ENCODE measurements around the gene P2RX7.

Gene P2RX7

DNA sequence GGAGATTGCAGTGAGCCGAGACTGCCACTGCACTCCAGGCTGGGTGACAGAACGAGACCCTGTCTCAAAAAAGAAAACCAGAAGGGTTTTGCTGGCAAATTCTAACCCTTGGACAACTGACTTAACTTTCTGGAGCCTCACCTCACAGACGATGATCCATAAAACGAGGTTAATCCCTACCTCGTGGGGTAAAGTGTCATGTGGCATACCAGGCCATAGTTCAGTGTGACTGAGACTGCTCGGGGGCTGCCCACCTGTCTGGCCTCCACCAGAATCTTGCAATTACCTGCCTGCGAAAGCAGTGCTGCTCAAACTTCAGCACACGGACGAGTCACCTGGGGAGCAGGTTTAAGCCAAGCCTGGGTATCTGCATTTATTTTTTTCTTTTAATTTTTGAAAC lies 104.1 kb downstream of the P2RX7 start:
- H3K27ac ChIP-seq = no peak overlapping the region
- ChIA-PET CTCF (interaction anchor here (1.1 kb wide), 1 partner anchor 11 kb away, joined by 3 read pairs; no protein-coding TSS in a partner anchor), POLR2A (ENCODE audit: low non-redundant PET) (no interaction called here)
- TF ChIP-seq, protein P1, sequence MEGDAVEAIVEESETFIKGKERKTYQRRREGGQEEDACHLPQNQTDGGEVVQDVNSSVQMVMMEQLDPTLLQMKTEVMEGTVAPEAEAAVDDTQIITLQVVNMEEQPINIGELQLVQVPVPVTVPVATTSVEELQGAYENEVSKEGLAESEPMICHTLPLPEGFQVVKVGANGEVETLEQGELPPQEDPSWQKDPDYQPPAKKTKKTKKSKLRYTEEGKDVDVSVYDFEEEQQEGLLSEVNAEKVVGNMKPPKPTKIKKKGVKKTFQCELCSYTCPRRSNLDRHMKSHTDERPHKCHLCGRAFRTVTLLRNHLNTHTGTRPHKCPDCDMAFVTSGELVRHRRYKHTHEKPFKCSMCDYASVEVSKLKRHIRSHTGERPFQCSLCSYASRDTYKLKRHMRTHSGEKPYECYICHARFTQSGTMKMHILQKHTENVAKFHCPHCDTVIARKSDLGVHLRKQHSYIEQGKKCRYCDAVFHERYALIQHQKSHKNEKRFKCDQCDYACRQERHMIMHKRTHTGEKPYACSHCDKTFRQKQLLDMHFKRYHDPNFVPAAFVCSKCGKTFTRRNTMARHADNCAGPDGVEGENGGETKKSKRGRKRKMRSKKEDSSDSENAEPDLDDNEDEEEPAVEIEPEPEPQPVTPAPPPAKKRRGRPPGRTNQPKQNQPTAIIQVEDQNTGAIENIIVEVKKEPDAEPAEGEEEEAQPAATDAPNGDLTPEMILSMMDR (conservative IDR thresholded peaks at IDR 0.05; ENCODE audit: low read depth) = no peak
- no peak for DNase-seq (ENCODE audit: low spot score)

DNA sequence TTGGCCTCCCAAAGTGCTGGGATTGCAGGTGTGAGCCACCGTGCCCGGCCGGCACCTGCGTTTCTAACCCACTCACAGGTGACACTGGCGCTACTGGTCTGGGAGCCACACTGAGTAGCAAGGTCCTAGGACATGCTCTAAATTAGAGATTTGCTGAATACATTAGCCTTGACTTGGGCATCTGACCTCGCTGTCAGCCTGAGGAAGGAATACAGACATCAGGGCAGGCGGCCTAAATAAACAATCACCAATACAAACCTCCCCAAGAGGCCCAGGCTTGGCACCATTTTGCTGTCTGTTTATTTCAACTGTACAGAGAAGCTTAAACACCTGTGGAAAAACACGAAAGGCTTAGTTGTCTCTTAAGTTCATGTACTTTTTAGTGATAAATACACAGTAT lies 104.7 kb downstream of the P2RX7 start:
- no peak overlapping the region for H3K27ac ChIP-seq
- POLR2A ChIA-PET (ENCODE audit: low non-redundant PET) = no interaction called here
- CTCF ChIA-PET = interaction anchor here (0.6 kb wide), 1 partner anchor 665 kb away, joined by 3 read pairs; no protein-coding TSS in a partner anchor
- DNase-seq (ENCODE audit: low spot score) = no peak
- TF ChIP-seq, protein P1 (conservative IDR thresholded peaks at IDR 0.05; ENCODE audit: low read depth) = no peak
